HK-2 (cell line): ENCODE results near the gene KLF16.

Experiments used
- DNase-seq: peaks from one replicate; pipeline ENCODE4 v3.0.0-alpha.2; 2018; ENCODE audit not compliant: unreplicated experiment

The KLF16 gene

GRCh38 chr19:1855040-1855827 lies 8.1 kb downstream of the KLF16 start:
- peak; percentile 93 for DNase-seq

- no peak for DNase-seq
These were observed 8.8 kb downstream of the KLF16 start for GRCh38 chr19:1854542-1855039.

GRCh38 chr19:1854039-1854541 lies 9.3 kb downstream of the KLF16 start:
- DNase-seq: no peak

- DNase-seq: peak; percentile 86
These were observed 9.9 kb downstream of the KLF16 start for GRCh38 chr19:1853295-1854038.

- DNase-seq: no peak
These were observed 10.7 kb downstream of the KLF16 start for GRCh38 chr19:1852581-1853128.

- DNase-seq: no peak
These were observed 11.5 kb downstream of the KLF16 start for GRCh38 chr19:1851654-1852580.

- DNase-seq: no peak
These were observed 12.3 kb downstream of the KLF16 start for GRCh38 chr19:1850809-1851653.

GRCh38 chr19:1849886-1850398 lies 13.4 kb downstream of the KLF16 start:
- DNase-seq: no peak

GRCh38 chr19:1849132-1849474 lies 14.3 kb downstream of the KLF16 start:
- DNase-seq: no peak

GRCh38 chr19:1848399-1849131 lies 14.8 kb downstream of the KLF16 start, which contains the start of gene REXO1:
Gene REXO1, minus strand, starts transcription at chr19:1848483. Its CDS starts 125 bp downstream, at chr19:1848358.
- DNase-seq: peak; percentile 97

GRCh38 chr19:1847684-1848398 lies 15.5 kb downstream of the KLF16 start:
- DNase-seq: peak; percentile 65

- DNase-seq: no peak
These were observed 16.1 kb downstream of the KLF16 start for GRCh38 chr19:1847348-1847683.

- DNase-seq: no peak
These were observed 16.7 kb downstream of the KLF16 start for GRCh38 chr19:1846517-1847204.

GRCh38 chr19:1845642-1846041 lies 17.7 kb downstream of the KLF16 start:
- DNase-seq: no peak

GRCh38 chr19:1845125-1845515 lies 18.3 kb downstream of the KLF16 start:
- DNase-seq: no peak

GRCh38 chr19:1844513-1845124 lies 18.8 kb downstream of the KLF16 start:
- DNase-seq: no peak

GRCh38 chr19:1843646-1844394 lies 19.6 kb downstream of the KLF16 start:
- DNase-seq: no peak
